Skin epidermis (tissue), 12 donors: ENCODE measurements around the gene AIMP2.
"Not testable (repeated sequence)": the region's sequence is repeated elsewhere in the genome, so short reads cannot be mapped to it uniquely, and the experiment has no call there.

Experiments
- H3K27ac ChIP-seq, 21 experiments: fragments of 200-600 bp; sonication (generic) in 11 of 21; one replicate each; pipeline ENCODE4 v1.5.0; 2020; ENCODE audit warnings: mild to moderate bottlenecking in 3 of 21, inconsistent platforms in 2 of 21, moderate library complexity in 2 of 21
- H3K4me3 ChIP-seq, 7 experiments: fragments of 200-600 bp; sonication (generic) in 2 of 7; one replicate each; pipeline ENCODE4 v1.5.0; 2020; ENCODE audit warnings: inconsistent platforms in 2 of 7, mild to moderate bottlenecking in 2 of 7, moderate library complexity in 1 of 7

Gene AIMP2

DNA sequence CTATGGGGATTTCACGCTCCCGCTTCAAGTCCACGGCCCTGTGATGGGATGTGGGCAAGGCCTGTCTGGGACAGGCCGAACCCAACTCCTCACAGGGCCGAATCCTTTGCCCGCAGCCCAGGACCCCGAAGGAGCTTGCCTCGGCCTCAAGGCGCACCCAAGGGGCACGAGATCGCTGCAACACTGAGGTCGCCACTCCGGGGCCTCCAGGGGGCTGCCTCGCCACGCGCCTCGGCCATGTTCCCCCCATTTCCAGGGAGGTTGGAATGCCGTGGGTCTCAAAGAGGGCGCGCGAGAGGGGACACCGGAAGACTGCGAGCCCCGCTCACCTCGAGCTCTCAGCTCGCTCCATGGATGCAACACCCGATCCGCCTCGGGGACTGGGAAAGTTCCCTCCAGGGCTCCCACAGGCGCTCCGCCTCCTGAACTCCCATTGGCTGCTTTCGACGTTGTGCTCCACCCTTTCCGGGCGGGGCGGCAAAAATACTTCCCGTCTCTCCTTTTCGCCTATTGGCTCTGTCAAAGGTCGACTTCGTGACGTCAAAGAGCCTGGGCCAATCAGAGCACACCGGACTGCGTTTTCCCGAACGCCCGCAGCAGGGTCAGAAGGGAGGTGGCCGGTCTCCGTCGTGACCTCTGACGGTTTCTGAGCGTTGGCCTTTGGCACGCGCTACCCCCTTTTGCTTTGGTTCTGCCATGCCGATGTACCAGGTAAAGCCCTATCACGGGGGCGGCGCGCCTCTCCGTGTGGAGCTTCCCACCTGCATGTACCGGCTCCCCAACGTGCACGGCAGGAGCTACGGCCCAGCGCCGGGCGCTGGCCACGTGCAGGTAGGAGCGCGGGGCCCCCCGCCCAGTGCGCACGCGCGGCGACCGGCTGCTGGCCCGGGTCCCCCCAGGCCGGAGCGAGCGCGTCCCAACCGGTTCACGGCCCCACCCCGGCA, at the start of gene AIMP2, which contains the start of gene PMS2:
Gene AIMP2 (plus strand): TSS at position 605 of the 944 bp plus-strand sequence. CDS start 92 bp downstream, at position 697.
Gene PMS2 (minus strand): TSS at position 382 of the 944 bp plus-strand sequence. CDS start 30 bp downstream, at position 352.
- Histone ChIP-seq H3K4me3 (peak within 1 kb of the TSS; percentile 68 to 89 (median 80)), H3K27ac (peak within 1 kb of the TSS; percentile 67 to 95 (median 88))

DNA sequence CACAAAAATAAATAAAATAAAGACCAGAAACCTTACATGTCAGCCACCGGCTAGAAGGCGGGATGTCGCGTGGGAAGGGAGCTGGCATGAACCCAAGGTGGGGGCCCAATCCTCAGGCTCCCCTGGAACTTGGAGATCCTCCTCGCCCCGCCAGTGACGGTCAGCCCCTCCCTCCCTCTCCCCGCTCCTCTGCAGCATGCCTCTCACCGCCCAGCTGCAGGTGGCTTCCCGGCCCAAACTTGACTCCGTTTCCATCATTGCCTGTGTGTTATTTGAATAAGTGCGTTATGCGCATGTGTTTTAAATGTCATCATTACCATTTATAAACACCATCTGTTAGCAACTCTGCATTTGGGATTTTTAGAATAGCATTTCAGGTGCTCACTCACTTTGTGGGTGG, 45.9 kb upstream of the AIMP2 start:
- not testable (repeated sequence) for H3K4me3 ChIP-seq, H3K27ac ChIP-seq

DNA sequence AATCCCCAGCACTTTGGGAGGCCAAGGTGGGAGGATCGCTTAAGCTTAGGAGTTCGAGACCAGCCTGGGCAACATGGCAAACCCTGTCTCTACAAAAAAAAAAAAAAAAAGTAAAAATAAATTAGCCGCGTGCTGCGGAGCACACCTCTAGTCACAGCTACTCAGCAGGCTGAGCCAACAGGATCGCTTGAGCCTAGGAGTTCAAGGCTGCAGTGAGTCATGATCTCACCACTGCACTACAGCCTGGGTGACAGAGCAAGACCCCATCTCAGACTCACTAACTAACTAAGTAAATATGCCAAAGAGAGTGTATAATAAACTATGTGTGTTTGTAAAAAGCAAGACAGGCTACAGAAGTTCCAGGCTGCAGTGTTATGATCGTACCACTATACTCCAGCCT, 45.3 kb upstream of the AIMP2 start:
- not testable (repeated sequence) for H3K4me3 ChIP-seq, H3K27ac ChIP-seq

DNA sequence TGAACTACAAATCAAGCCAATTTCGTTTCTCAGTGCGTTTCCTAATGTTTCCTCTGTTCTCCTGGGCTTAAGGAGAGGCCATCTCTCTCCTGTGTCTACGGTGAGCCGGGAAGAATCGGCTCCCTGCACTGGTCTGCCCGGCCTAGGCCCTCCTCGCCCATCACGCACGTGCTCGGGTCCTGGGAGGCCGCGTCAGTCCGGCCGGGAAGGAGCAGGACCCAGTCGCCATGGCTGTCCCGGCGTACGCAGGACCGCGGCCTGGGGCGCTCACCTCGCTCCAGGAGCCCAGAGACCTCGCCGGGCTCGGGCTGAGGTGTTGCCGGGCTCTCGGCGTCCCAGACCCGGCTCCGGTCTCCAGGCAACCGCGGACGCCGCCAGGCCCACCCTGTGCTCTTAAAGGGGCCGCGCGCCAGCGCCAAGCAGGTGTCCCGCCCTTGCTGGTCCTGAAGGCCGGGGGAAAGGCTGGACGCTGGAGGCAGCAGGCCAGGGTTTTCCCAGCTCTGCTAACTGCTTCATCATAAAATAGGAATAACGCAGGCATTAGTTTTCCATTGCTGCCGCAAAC, 38.6 kb upstream of the AIMP2 start, which contains the start of gene RSPH10B:
Gene RSPH10B (minus strand): TSS at position 343 of the 565 bp plus-strand sequence. CDS start 3,573 bp downstream, outside the sequence.
- not testable (repeated sequence) for H3K4me3 ChIP-seq, H3K27ac ChIP-seq

DNA sequence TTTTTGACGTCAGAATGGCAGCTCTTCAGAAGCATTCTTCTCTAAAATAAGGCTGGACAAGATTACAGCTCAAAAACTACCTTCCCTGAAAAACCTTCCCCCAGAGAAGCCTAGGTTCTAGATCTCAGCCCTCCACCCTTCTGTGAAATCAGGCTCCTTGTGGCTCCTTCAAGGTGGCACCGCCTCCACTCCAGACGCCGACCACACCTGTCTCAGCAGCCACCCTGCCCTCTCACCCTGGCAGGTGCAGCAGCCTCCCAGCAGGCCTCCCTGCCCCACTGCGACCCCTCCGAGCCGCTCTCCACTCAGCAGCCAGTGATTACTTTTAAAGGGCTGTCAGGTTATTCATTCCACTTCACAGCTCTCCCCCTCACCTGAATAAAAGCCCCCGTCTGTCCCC, 35.5 kb upstream of the AIMP2 start:
- H3K4me3 ChIP-seq, H3K27ac ChIP-seq: not testable (repeated sequence)

DNA sequence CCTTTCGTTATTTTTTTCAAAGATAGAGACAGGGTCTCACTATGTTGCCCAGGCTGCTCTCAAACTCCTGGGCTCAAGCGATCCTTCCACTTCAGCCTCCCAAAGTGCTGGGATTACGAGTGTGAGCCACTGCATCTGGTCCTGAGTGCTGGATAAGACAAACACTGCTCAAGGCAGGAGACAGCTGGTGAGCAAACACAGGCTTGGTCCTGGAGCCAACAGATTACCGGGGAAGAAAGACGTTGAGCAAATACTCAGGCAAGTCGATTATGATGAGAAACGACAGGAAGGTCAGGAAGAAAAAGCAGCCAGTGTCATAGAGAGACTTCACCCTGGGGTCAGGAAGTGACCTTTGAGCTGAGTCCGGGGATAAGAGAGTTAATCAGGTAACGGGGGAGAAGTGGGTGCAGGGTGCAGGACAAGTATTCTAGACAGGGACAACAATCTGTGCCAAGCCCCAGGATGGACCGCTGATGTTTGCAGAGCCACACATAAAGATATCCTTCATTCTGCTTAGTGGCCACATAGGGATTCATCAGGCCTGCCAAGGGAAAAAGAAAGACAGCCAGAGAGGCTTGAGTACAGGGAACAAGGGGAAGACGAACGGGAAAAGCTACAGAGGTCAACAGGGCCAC, 29.3 kb upstream of the AIMP2 start:
- not testable (repeated sequence) for H3K27ac ChIP-seq, H3K4me3 ChIP-seq

DNA sequence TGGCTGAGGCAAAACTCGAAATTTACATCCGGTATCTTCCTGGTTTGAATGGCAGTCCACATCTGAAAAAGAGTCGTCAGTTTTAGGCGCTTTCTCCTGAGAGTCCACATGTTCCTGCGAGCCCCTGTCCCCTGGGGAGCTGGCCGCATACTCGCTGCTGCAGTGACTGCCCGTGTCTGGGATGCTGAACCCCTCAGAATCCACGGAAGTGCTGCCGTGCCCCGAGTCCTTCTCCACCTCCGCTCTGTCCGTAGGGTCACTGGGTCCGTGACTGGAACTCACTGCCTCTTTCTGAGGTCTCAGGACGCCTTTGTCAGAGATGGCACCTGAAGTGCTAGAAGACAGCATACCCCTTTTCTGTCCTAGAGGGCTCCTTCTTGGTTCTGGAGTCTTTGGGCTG, 22.0 kb upstream of the AIMP2 start:
- not testable (repeated sequence) for H3K4me3 ChIP-seq

DNA sequence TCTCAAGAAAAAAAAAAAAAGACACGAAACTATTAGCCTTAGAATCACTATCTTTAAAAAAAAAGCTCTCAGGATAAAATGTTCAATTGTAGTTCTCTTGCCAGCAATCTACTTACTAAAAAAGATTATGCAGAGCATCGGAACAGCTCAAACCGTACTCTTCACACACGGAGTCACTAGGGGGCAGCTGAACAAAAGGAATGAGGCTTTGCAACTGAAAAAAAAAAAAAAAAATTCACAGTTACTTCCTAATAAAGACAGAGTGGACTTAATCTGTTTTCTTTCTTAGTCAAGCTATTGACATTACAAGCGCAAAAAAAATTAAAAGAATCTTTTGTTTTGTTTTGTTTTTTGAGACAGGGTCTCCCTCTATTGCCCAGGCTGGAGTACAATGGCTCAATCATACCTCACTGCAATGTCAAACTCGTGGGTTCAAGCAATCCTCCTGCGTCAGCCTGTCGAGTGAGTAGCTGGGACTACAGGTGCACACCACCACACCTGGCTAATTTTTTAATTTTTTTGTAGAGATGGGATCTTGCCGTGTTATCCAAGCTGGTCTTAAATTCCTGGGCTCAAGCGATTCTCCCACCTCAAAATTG, 11.8 kb upstream of the AIMP2 start:
- Histone ChIP-seq H3K27ac (no peak overlapping the region), H3K4me3 (no peak overlapping the region)

More for the DNA sequence above, 22.0 kb upstream of the AIMP2 start:
- H3K27ac ChIP-seq, result not testable (repeated sequence)

DNA sequence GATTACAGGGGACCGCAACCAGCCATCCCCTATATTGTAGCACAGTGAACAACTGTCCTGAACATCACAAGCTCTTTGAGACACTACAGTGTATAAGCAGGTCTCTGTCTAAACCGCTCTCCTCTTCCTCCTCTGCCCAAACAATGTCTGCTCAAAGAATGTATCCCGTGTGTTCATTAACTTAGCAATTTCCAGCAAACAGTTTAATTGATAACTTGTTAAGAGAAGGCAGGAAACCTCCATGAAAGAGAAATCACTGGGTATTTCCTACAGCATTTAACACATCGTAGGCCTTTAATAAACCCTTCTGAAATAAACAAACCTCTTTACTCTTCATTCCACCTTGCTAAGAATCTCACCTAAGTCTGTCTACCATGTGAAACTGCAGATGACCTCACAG, 1.7 kb upstream of the AIMP2 start:
- Histone ChIP-seq H3K4me3 (no peak overlapping the region), H3K27ac (peak overlapping the region in 1 of 21 experiments; percentile 0)

DNA sequence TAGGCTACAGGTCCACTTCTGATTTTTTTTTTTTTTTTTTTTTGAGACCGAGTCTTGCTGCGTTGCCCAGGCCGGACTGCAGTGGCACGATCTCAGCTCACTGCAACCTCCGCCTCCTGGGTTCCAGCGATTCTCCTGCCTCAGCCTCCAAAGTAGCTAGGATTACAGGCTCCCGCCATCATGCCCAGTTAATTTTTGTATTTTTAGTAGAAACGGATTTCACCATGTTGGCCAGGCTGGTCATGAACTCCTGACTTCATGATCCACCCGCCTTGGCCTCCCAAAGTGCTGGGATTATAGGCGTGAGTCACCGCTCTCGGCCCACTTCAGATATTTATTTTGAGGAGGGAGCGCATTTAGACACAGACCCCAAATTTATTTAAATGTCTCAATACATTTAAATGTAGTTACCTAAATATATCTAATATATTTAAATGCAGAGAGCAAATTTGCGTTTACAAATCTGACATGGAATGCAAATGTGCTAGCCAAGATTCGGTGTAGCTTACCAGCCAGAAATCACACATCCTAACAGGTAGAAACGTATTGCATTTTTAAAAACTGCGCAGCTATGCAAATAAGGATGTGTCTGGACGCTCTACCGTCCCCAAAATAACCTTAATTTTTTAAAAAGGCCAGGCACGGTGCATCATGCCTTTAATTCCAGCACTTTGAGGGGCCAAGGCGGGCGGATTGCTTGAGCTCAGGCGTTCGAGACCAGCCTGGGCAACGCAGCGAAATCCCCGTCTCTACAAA, 1.1 kb upstream of the AIMP2 start:
- peak overlapping the region; percentile 68 to 89 (median 80) for H3K4me3 ChIP-seq
- H3K27ac ChIP-seq, result peak overlapping the region in 20 of 21 experiments; percentile 70 to 95 (median 88)

DNA sequence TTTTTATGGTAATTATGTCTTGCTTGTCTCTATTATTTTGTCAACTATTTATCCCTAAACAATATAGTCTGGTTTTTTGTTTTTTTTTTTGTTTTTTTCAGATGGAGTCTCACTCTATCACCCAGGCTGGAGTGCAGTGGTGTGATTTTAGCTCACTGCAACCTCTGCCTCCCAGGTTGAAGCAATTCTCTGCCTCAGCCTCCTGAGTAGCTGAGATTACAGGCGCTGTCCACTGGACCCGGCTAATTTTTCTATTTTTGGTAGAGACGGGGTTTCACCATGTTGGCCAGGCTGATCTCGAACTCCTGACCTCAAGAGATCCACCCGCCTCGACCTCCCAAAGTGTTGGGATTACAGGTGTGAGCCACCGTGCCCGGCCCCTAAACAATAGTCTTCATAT, 1.3 kb downstream of the AIMP2 start:
- H3K4me3 ChIP-seq, result not testable (repeated sequence)

DNA sequence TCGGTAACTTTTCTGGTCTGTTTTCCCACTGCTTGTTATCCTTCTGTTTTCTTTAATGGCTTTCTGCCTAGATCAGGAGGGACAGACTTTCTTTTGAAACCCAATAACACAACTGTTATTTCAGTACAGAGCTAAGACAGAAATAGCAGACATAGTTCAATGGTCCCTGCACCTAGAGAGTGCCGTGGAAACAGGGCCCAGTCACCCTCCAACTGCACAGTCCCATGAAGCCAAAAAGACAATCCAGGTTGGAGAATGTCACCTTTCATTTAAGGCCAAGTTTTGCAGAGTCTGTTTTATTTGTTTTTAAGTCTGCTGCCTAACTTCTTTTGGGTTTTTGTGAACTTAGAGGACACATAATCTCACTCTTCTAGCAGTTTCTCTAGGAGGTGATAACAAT, 2.5 kb downstream of the AIMP2 start:
- peak overlapping the region in 2 of 21 experiments; percentile 6 to 17 for H3K27ac ChIP-seq
- no peak overlapping the region for H3K4me3 ChIP-seq

More for the DNA sequence above, 1.3 kb downstream of the AIMP2 start:
- H3K27ac ChIP-seq, result peak overlapping the region in 3 of 21 experiments; percentile 17 to 92 (median 85)

DNA sequence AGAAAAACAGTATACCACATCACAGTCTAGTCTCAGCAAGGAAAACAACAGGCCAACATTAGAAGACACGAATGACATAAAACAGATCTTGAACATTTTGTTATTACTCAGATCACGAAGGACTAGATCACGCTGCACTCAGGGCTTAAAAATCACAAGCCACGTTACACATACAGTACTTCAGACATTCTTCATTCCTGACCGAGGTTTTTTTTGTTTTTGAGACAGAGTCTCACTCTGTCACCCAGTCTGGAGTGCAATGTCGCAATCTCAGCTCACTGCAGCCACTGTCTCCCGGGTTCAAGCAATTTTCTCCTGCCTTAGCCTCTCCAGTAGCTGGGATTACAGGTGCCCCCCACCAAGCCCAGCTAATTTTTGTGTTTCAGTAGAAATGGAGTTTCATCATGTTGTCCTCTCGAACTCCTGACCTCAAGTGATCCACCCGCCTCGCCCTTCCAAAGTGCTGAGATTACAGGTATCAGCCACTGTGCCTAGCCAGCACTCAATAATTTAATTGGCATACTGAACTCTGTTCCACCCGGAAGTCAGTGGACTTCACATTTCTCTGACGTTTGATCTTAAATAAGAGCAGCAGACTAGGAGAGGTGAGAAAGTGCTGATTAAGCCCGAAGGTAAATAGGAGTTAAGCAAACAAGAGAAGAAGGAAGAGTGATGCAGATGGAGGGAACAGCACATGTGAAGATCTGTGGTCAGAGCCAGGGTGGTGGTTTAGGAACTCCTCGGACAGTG, 3.5 kb downstream of the AIMP2 start:
- Histone ChIP-seq H3K27ac (peak overlapping the region in 1 of 21 experiments; percentile 6), H3K4me3 (no peak overlapping the region)

DNA sequence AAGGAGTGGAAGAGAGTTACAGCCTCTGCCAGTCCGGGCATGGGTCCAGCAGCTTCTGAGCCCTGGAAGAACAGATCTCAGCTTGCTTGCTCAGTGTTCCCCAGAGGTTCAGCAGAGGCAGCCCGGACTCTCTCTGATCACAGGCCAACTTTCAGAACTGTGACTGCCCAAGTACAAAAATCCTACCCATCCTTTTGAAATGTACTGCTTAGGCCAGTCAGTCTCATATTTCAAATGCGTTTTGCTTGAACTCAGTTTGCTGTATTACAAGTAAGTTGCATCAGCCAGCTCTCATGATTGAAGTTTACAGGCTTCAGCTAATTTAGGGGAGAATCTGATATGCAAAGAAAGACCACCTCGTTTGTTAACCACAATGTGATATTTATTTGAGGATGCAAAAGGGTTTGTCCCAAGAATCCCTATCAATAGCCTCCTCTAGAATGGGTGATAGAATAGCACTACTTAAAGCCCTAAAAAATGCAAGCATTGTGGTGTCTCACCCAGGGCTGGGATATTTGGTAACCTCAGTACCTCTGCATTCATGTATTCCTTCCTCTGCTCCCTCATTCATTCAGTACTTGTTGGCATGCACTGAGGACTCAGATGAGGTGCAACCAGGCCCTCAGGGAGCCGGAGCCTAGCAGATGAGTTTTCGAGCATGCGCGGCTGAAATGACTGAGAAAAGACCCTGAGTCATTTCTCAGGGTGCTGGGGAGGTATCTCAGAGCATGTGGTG, 7.0 kb downstream of the AIMP2 start:
- peak overlapping the region in 1 of 7 experiments; percentile 7 for H3K4me3 ChIP-seq
- H3K27ac ChIP-seq, result peak overlapping the region in 11 of 21 experiments; percentile 3 to 67 (median 45)

DNA sequence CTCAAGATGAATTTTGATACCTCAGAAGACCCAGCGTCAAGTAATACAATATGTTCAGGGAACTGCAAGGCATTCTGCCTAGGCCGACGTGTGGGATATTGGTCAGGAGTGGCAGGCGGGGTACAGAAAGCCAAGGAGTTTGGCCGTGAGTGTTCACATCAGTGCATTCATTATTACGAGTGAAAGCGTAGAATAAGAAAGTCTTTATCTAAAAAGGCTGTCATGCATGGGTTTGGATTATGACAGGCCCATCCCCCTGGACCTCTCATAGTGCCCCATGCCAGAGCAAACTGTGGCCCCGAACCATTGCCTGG, 7.5 kb downstream of the AIMP2 start:
- peak overlapping the region in 3 of 21 experiments; percentile 5 to 67 (median 55) for H3K27ac ChIP-seq
- no peak overlapping the region for H3K4me3 ChIP-seq

DNA sequence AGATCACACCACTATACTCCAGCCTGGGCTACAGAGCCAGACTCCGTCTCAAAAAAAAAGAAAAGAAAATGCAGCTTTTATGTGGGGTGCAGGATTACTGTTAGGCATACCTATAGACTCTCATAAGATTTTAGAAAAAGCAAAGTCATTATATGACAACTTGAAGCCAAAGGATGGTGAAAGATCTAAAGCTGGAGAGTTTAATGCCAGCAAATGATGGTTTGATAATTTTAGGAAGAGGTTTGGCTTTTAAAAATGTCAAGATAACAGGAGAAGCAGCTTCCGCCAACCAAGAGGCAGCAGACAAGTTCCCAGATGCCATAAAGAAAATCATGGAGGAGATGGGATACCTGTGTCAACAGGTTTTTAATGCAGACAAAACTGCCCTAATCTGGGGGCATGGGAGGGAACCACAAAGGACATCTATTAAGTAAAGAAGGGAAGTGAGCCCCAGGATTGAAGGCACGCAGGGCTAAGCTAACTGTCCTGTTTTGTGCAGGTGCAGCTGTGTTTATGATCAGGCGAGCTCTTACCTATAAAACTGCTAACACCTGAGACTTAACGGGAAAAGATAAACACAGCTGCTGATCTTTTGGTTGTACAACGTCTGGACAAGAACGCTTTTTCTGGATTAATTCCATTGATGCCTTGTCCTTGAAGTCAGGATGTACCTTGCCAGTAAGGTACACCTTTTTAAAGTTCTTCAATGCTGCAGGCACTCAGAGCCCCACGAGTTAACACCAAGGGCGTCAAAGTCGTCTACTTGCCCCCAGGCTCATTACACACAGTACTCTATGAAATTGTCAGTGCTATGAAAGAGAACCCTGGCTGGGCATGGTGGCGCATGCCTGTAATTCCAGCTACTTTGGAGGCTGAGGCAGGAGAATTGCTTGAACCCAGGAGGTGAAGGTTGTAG, 11.6 kb downstream of the AIMP2 start:
- Histone ChIP-seq H3K4me3 (no peak overlapping the region), H3K27ac (no peak overlapping the region)

DNA sequence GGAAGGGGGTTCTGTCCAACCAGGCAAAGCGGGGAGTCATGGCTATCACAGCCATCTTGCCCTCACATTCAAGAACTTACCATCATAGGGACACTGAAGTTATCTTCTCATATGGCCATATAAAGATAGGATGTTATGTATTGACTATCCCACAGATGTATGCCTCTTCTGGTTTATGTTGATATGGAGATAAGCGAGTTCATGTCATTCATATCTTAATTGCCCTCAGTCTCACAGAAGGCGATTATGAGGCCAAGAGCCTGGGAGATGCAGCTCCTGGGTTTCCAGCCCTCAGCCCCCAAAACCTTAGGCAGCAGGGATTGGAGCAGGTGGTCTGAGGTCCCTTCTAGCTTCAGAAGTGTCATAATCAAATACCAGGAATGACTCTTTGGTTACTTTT, 13.6 kb downstream of the AIMP2 start:
- H3K27ac ChIP-seq, result no peak overlapping the region
- no peak overlapping the region for H3K4me3 ChIP-seq
